ENCODE results near the gene NSD1.
"Not testable (repeated sequence)": the region's sequence is repeated elsewhere in the genome, so short reads cannot be mapped to it uniquely, and the experiment has no call there.

NSD1 gene

GRCh38 chr5:177338251-177339106 is 204.9 kb downstream of the NSD1 start:
- DNase-seq (ENCODE audit: extremely low read depth in 1 of 2, low read depth in 1 of 2): no peak

- DNase-seq (ENCODE audit: extremely low read depth in 1 of 2, low read depth in 1 of 2): no peak
Measured at GRCh38 chr5:177339107-177339638, 205.6 kb downstream of the NSD1 start.

- not testable (repeated sequence) for DNase-seq (ENCODE audit: extremely low read depth in 1 of 2, low read depth in 1 of 2)
Measured at GRCh38 chr5:177343000-177343399, 209.4 kb downstream of the NSD1 start.

- no peak for DNase-seq (ENCODE audit: extremely low read depth in 1 of 2, low read depth in 1 of 2)
Measured at GRCh38 chr5:177343777-177344176, 210.2 kb downstream of the NSD1 start.

- DNase-seq (ENCODE audit: extremely low read depth in 1 of 2, low read depth in 1 of 2): no peak
Measured at GRCh38 chr5:177344891-177345290, 211.3 kb downstream of the NSD1 start.

GRCh38 chr5:177346820-177347219 is 213.2 kb downstream of the NSD1 start:
- no peak for DNase-seq (ENCODE audit: extremely low read depth in 1 of 2, low read depth in 1 of 2)

- no peak for DNase-seq (ENCODE audit: extremely low read depth in 1 of 2, low read depth in 1 of 2)
Measured at GRCh38 chr5:177347699-177348098, 214.1 kb downstream of the NSD1 start.

GRCh38 chr5:177349362-177349647 is 215.7 kb downstream of the NSD1 start:
- no peak for DNase-seq (ENCODE audit: extremely low read depth in 1 of 2, low read depth in 1 of 2)

GRCh38 chr5:177349762-177350161 is 216.2 kb downstream of the NSD1 start:
- no peak for DNase-seq (ENCODE audit: extremely low read depth in 1 of 2, low read depth in 1 of 2)
